GM03348 (cell line): ENCODE measurements around the gene KRT16.
"Not testable (repeated sequence)": the region's sequence is repeated elsewhere in the genome, so short reads cannot be mapped to it uniquely, and the experiment has no call there.

Experiments used
- DNase-seq: peaks from one replicate; pipeline ENCODE4 v3.0.0; 2012; ENCODE audit warnings: low spot score

KRT16 gene

GRCh38 chr17:41628073-41628370, 15.5 kb upstream of the KRT16 start:
- DNase-seq, result not testable (repeated sequence)

- DNase-seq, result no peak
Measured at GRCh38 chr17:41627316-41628072, 14.9 kb upstream of the KRT16 start.

- not testable (repeated sequence) for DNase-seq
Measured at GRCh38 chr17:41626914-41627295, 14.3 kb upstream of the KRT16 start.

- not testable (repeated sequence) for DNase-seq
Measured at GRCh38 chr17:41626028-41626913, 13.7 kb upstream of the KRT16 start.

GRCh38 chr17:41625602-41626001, 13.0 kb upstream of the KRT16 start:
- no peak for DNase-seq

- no peak for DNase-seq
Measured at GRCh38 chr17:41624208-41625101, 11.9 kb upstream of the KRT16 start, which contains the start of gene KRT17. TSS of gene KRT17 (minus strand) at chr17:41624575. CDS start at chr17:41624509, 66 bp downstream.

- DNase-seq, result not testable (repeated sequence)
Measured at GRCh38 chr17:41623184-41623861, 10.8 kb upstream of the KRT16 start.

GRCh38 chr17:41622340-41623183, 10.0 kb upstream of the KRT16 start:
- DNase-seq, result not testable (repeated sequence)

- DNase-seq, result no peak
Measured at GRCh38 chr17:41621916-41622315, 9.3 kb upstream of the KRT16 start.

- not testable (repeated sequence) for DNase-seq
Measured at GRCh38 chr17:41621435-41621817, 8.9 kb upstream of the KRT16 start.

- no peak for DNase-seq
Measured at GRCh38 chr17:41620583-41621434, 8.2 kb upstream of the KRT16 start.

- not testable (repeated sequence) for DNase-seq
Measured at GRCh38 chr17:41619927-41620582, 7.5 kb upstream of the KRT16 start.

GRCh38 chr17:41619036-41619926, 6.7 kb upstream of the KRT16 start:
- no peak for DNase-seq

- no peak for DNase-seq
Measured at GRCh38 chr17:41618341-41619035, 5.9 kb upstream of the KRT16 start.

- no peak for DNase-seq
Measured at GRCh38 chr17:41617698-41618097, 5.1 kb upstream of the KRT16 start.

- DNase-seq, result no peak
Measured at GRCh38 chr17:41617136-41617535, 4.6 kb upstream of the KRT16 start.

- not testable (repeated sequence) for DNase-seq
Measured at GRCh38 chr17:41616486-41616885, 3.9 kb upstream of the KRT16 start.
